Measurements from ENCODE around the gene SMIM24.

GRCh38 chr19:3426433-3426832 lies 53.9 kb downstream of the SMIM24 start:
- TF ChIP-seq, protein P1, sequence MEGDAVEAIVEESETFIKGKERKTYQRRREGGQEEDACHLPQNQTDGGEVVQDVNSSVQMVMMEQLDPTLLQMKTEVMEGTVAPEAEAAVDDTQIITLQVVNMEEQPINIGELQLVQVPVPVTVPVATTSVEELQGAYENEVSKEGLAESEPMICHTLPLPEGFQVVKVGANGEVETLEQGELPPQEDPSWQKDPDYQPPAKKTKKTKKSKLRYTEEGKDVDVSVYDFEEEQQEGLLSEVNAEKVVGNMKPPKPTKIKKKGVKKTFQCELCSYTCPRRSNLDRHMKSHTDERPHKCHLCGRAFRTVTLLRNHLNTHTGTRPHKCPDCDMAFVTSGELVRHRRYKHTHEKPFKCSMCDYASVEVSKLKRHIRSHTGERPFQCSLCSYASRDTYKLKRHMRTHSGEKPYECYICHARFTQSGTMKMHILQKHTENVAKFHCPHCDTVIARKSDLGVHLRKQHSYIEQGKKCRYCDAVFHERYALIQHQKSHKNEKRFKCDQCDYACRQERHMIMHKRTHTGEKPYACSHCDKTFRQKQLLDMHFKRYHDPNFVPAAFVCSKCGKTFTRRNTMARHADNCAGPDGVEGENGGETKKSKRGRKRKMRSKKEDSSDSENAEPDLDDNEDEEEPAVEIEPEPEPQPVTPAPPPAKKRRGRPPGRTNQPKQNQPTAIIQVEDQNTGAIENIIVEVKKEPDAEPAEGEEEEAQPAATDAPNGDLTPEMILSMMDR (IDR thresholded peaks at IDR 0.05), result no peak
- no peak for TF ChIP-seq POLR2A (IDR thresholded peaks at IDR 0.05)

Measured in vagina (tissue), 2 donors.